BJ (cell line): ENCODE measurements around the gene SLC16A8. TPM values are rescaled to one million over a fixed set of nuclear protein-coding genes. Genes with fewer than 3 reads are reported as not detected.

Experiments
- CTCF ChIA-PET: fragments of 350-600 bp; formaldehyde crosslinking; extraction: SDS; loops from one replicate; lab custom pipeline; 2021; ENCODE audit warnings: antibody characterized with exemption, inconsistent platforms; lab: Yijun Ruan, JAX
- POLR2A ChIA-PET: fragments of 300-600 bp; sonication (Branson Sonifier 250); formaldehyde crosslinking; extraction: SDS; loops from one replicate; lab custom pipeline; 2021; ENCODE audit warnings: antibody characterized with exemption; lab: Charles Lee
- DNase-seq: peaks from one replicate; pipeline ENCODE4 v3.0.0-alpha.2; 2011; ENCODE audit warnings: low read depth
- H3K27me3 ChIP-seq: 2 replicates; pipeline ENCODE4 v1.6.0; 2011; ENCODE audit warnings: low read length; ENCODE audit not compliant: control insufficient read depth, insufficient read depth
- H3K36me3 ChIP-seq: 2 replicates; pipeline ENCODE4 v1.5.1; 2011; ENCODE audit warnings: low read length; ENCODE audit not compliant: control insufficient read depth, insufficient read depth
- H3K4me3 ChIP-seq: 2 replicates; pipeline ENCODE4 v1.5.1; 2011; ENCODE audit warnings: low read depth, mild to moderate bottlenecking, control low read depth, low read length
- polyA plus RNA-seq: library from polyadenylated mRNA; depleted of rRNA; stranded (reverse); fragments of >200 nt; gene quantifications from 2 replicates; pipeline ENCODE4 v1.2.3, GENCODE V29; 2011
- TF ChIP-seq, protein P1 (sequence below): IDR thresholded peaks from 2 replicates; pipeline ENCODE4 v1.5.1; 2011; ENCODE audit warnings: low read depth, mild to moderate bottlenecking, control low read depth, inconsistent platforms, low read length, moderate library complexity; ENCODE audit not compliant: insufficient read depth

SLC16A8 gene
- polyA plus RNA-seq, 1 experiment, result 0.10 TPM

DNA sequence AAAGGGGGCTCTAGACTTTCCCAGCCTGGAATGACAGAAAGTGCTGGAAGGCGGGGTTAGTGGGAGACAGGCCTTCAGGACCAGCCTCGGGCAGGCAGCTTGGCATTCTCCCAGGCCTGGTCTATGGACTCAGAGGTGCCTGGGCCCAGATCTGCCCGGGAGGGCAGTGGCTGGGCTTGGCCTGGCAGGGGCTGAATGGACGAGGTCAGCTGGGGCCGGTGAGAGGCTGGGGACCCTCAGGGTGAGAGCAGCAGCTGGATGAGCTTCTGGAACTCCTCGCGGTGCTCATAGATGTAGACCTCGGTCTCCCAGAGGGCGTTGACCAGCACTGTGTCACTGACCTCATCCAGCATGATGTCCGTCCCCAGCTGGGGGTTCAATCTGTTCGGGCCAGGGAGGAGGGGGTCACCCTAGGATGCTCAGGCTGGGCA lies 28.0 kb upstream of the SLC16A8 start:
- POLR2A ChIA-PET, result no interaction called here
- Histone ChIP-seq H3K36me3 (no peaks in the 10 kb centered on the region), H3K27me3 (no peaks in the 10 kb centered on the region), H3K4me3 (no peak overlapping the region)
- TF ChIP-seq, protein P1, sequence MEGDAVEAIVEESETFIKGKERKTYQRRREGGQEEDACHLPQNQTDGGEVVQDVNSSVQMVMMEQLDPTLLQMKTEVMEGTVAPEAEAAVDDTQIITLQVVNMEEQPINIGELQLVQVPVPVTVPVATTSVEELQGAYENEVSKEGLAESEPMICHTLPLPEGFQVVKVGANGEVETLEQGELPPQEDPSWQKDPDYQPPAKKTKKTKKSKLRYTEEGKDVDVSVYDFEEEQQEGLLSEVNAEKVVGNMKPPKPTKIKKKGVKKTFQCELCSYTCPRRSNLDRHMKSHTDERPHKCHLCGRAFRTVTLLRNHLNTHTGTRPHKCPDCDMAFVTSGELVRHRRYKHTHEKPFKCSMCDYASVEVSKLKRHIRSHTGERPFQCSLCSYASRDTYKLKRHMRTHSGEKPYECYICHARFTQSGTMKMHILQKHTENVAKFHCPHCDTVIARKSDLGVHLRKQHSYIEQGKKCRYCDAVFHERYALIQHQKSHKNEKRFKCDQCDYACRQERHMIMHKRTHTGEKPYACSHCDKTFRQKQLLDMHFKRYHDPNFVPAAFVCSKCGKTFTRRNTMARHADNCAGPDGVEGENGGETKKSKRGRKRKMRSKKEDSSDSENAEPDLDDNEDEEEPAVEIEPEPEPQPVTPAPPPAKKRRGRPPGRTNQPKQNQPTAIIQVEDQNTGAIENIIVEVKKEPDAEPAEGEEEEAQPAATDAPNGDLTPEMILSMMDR, result no peak
- CTCF ChIA-PET, result interaction anchor here (1.1 to 1.3 kb wide), 3 partner anchors 10 to 147 kb away, joined by 3 to 4 read pairs (median 3); no protein-coding TSS in a partner anchor
- no peak for DNase-seq

DNA sequence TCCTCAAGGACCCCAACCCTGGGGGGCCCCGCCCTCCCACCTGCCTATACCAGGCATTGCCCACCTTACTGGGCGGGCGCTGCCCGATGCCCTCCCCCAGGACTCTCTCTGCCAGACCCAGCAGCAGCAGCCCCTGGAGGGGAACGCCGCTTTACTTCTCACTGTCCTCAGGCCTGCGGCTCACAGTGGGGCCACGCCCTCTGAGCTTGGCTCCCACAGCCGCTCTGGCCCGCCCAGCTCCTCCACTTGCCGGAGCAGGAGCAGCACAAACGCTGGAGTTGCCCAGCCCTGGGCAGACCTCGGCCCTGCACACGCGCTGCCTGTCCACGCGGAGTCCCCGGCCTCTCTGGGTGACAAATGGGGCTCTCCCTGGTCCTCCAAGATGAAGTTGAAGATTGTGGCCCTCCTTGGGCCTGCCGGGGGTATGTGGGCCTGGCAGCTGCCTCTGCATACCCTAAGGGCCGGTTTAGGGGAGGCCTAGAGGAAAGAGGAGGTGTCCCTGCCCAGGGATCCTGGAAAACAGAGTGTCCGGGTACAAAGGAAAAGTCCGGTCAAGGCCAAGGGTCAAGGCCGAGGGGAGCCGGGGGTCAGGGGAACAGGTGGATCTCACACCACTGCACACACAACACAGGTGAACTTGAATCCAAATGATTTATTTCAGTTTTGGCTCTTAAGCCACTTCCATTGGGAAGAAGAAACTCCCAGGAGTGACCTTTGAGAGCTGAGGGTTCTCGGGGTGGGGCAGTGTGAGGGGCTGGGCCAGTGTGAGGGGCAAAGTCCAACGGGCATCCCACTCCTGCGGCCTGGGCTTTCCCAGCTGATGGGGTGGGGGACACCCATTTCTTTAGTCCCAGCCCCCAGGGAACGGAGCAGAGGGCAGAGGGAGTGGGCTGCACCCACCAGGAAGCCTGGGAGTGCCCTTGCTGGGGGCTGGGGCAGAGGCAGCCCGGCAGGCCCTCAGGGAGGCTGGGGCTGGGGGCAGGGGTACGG lies 27.2 kb upstream of the SLC16A8 start:
- DNase-seq, result no peak

DNA sequence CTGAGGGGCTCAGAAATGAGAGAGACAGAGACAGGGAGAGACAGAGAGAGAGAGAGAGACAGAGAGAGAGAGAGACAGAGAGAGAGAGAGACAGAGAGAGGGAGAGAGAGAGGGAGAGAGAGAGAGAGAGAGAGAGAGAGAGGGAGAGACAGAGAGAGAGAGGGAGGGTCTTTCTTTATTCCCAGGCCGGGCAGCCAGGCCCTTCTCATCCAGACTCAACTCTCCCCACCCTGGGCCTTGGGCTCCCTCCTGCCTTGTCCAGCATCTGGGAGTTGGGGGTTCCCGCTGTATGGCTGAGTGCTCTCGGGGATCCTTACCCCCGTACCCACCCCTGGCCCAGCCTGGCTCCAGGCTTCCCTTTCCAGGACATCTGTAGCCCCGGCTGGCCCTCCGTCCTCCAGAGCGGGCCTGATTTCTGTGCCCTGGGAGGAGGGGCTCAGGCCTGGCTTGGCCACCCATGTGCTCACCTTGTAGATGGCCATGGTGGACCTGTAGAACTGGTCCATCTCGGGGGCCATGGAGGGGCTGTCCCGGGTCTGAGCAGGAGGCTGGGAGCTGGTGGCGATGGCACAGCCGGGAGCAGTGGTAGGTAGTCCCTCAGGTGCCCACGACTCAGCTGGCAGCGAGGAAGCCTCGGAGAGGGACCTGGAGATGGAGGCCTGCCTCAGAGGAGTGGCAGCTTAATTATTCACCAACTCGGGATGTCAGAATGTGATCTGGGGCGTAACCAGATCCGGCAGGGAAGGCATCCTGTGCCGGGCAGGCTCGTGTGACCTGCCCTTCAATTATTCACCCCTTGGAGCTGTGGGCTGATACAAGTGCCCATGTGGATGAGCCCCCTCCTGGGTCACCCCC lies 26.3 kb upstream of the SLC16A8 start, which contains the start of gene BAIAP2L2:
TSS of gene BAIAP2L2 (minus strand) at position 677 of the 855 bp plus-strand sequence. CDS start at position 518, 159 bp downstream.
- POLR2A ChIA-PET, result no interaction called here
- Histone ChIP-seq H3K4me3 (no peak within 1 kb of the TSS), H3K36me3 (no peaks in the 10 kb centered on the region), H3K27me3 (no peaks in the 10 kb centered on the region)
- DNase-seq, result no peak
- CTCF ChIA-PET, result interaction anchor here (0.7 to 1.1 kb wide), 3 partner anchors 11 to 152 kb away, joined by 3 read pairs; no protein-coding TSS in a partner anchor
- TF ChIP-seq, protein P1, result no peak

More for the DNA sequence above, 27.2 kb upstream of the SLC16A8 start:
- ChIA-PET POLR2A (no interaction called here), CTCF (interaction anchor here (0.6 to 1.3 kb wide), 5 partner anchors 9 to 147 kb away, joined by 3 to 4 read pairs (median 3); no protein-coding TSS in a partner anchor)
- Histone ChIP-seq H3K27me3 (no peaks in the 10 kb centered on the region), H3K36me3 (no peaks in the 10 kb centered on the region), H3K4me3 (no peak overlapping the region)
- TF ChIP-seq, protein P1, result no peak

DNA sequence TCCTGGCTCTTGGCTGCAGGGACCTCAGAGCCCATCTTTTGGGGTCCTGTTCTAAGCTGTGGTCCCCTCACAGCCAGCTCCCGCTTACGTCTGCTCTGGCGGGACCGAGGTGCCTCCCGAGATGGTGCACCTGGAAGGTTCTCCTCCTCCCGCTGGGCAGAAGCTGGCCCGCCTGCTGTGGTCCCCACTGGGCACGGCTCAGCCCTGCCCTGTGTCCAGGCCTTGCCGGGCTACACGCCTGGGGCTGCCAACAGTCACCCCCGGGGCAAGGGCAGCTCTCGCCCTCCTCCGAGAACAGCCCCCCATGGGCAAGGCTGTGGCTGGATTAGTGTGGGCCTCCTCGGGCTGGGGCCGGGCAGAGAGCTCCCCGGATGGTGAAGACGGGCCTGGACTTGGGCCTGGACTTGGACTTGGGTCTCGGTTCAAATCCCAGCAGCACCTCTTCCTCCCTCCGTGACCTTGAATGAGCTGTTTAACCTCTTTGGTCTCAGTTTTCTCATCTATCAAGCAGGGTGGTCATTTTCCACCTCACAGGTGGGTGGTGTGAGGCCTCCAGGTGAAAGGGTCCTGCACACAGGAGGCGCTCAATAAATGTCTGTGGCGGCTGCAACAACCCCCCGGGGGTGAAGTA lies 25.5 kb upstream of the SLC16A8 start:
- no peak for DNase-seq
- no peak overlapping the region for H3K4me3 ChIP-seq
- ChIA-PET CTCF (interaction anchor here (0.7 to 1.1 kb wide), 2 partner anchors 11 to 153 kb away, joined by 3 read pairs; no protein-coding TSS in a partner anchor), POLR2A (no interaction called here)
- no peaks in the 10 kb centered on the region for H3K36me3 ChIP-seq
- no peaks in the 10 kb centered on the region for H3K27me3 ChIP-seq
- TF ChIP-seq, protein P1, result no peak
